Epidermal melanocyte (primary cell): ENCODE results near the gene BRIX1.
"Not testable (repeated sequence)": the region's sequence is repeated elsewhere in the genome, so short reads cannot be mapped to it uniquely, and the experiment has no call there.

Source experiments
- DNase-seq: peaks from one replicate; pipeline ENCODE4 v3.0.0; 2011; ENCODE audit warnings: low spot score; ENCODE audit not compliant: insufficient read length

The BRIX1 gene

GRCh38 chr5:34959323-34959722, 43.8 kb downstream of the BRIX1 start:
- no peak for DNase-seq

GRCh38 chr5:34967540-34967939, 52.0 kb downstream of the BRIX1 start:
- DNase-seq = no peak

- DNase-seq = no peak
Measured at GRCh38 chr5:34968258-34968657, 52.7 kb downstream of the BRIX1 start.

DNA sequence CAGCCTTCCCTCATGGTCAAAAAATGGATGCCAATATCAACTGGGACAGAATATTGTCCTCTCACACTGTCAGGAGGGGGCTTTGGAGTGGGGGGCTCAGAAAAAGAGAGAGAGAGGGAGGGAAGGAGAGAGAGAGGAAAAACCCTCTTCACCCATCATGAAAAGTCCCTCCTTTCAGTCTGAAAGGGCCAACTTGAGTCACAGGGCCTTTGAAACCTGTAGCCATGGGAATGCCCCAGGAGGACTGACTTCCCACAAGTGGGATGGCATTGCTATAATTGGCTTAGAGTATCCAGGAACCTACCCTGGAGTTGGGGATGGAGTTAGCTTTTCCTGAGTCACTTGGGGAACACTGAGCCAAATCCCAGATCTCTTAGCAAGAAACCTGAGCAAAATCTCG, 55.0 kb downstream of the BRIX1 start:
- no peak for DNase-seq

- not testable (repeated sequence) for DNase-seq
Measured at GRCh38 chr5:34971655-34972054, 56.1 kb downstream of the BRIX1 start.
